GM21717 (cell line): Measurements from ENCODE around the gene S1PR5.
"Not testable (repeated sequence)": the region's sequence is repeated elsewhere in the genome, so short reads cannot be mapped to it uniquely, and the experiment has no call there.

Experiments used
- ATAC-seq: cut with Tn5 transposase; IDR thresholded peaks from one replicate; pipeline ENCODE4 v1.9.1; 2021; ENCODE audit warnings: mild to moderate bottlenecking, moderate library complexity; ENCODE audit not compliant: unreplicated experiment

The S1PR5 gene

GRCh38 chr19:10544753-10545251 lies 27.6 kb upstream of the S1PR5 start:
- ATAC-seq: no peak

DNA sequence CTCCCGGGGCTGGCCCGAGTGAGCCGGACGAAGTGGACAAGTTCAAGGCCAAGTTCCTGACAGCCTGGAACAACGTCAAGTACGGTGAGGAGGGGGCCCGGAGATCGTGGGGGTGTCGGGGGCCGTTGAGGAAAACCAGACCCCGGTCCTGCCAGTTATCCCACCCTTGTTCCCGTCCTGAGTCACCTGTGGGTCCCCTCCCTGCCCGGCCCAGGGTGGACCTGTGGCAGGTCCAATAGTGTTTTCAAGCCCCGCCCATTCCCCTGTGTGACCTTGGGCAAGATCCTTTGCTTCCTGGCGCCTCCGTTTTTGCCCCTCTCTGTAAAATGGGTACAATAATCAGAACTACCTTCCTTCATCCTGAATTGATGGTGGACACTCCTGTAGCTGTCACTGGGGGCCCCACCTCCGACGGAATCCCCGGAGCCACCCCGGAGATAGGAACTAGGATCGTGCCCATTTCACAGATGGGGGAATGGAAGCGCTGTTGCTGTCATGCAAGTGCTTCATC lies 27.1 kb upstream of the S1PR5 start:
- peak; percentile 15 for ATAC-seq

DNA sequence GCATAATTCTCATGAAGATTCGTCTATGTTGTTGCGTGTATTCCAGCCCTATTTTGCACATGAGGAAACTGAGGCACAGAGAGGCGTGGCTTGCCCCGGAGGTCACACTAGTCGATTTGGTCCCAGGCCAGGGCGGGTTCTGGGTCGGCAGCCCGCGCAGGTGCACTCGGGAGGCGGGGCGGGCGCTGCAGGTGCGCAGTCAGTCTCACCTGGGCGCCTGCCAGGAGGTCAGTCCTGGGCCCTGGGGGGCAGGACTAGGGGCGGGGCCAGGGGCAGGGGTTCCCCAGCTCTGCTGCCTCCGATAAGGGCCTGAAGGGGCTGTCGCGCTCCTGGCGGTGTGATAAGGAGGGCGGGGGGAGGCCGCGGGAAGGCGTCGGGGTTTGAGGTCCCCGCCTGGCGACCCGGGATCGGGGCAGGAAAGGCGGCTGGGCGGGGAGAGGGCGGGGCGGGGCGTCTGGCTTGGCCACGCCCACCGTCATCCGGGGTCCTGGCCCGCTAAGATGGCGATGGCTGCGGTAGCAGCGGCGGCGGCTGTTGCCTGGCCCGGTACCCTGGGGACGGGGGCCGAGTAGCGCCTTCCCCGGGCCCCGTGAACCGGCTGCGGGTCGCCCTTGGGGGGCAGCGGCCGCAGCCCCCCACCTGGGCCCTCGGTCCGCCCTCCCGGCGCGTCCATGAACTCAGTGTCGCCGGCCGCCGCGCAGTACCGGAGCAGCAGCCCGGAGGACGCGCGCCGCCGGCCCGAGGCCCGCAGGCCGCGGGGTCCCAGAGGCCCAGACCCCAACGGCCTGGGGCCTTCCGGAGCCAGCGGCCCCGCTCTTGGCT lies 26.4 kb upstream of the S1PR5 start, which contains the start of gene ATG4D:
Gene ATG4D (plus strand): TSS at position 485 of the 822 bp plus-strand sequence. CDS start 187 bp downstream, at position 672.
- peak; percentile 61 for ATAC-seq

GRCh38 chr19:10543059-10543419 lies 25.8 kb upstream of the S1PR5 start:
- ATAC-seq: no peak

DNA sequence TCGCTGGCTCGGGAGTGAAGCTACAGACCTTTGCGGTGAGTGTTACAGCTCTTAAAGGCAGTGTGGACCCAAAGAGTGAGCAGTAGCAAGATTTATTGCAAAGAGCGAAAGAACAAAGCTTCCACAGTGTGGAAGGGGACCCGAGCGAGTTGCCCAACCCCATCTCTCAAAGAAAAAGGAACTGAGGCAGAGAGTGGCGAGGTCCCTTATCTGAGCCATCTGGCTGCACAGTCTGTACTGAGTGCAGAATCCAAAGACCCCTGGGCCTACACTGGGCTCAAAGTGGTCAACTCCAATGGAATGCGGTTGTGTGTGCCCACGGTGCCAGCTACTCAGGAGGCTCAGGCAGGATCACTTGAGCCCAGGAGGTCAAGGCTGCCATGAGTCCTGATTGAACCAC lies 21.8 kb upstream of the S1PR5 start:
- not testable (repeated sequence) for ATAC-seq

GRCh38 chr19:10538204-10538983 lies 21.1 kb upstream of the S1PR5 start:
- ATAC-seq: no peak

GRCh38 chr19:10537668-10538067 lies 20.4 kb upstream of the S1PR5 start:
- ATAC-seq: no peak

GRCh38 chr19:10535613-10536012 lies 18.4 kb upstream of the S1PR5 start:
- no peak for ATAC-seq

- ATAC-seq: no peak
Measured at GRCh38 chr19:10533646-10534386, 16.6 kb upstream of the S1PR5 start.

GRCh38 chr19:10532457-10532856 lies 15.2 kb upstream of the S1PR5 start:
- no peak for ATAC-seq

- ATAC-seq: not testable (repeated sequence)
Measured at GRCh38 chr19:10526887-10527286, 9.6 kb upstream of the S1PR5 start.

- ATAC-seq: no peak
Measured at GRCh38 chr19:10525636-10526035, 8.4 kb upstream of the S1PR5 start.

- no peak for ATAC-seq
Measured at GRCh38 chr19:10523135-10523636, 5.9 kb upstream of the S1PR5 start.

GRCh38 chr19:10521461-10522171 lies 4.4 kb upstream of the S1PR5 start:
- no peak for ATAC-seq

GRCh38 chr19:10520652-10521318 lies 3.5 kb upstream of the S1PR5 start:
- no peak for ATAC-seq

GRCh38 chr19:10519421-10519820 lies 2.2 kb upstream of the S1PR5 start:
- no peak for ATAC-seq

- no peak for ATAC-seq
Measured at GRCh38 chr19:10518444-10519361, 1.5 kb upstream of the S1PR5 start.

DNA sequence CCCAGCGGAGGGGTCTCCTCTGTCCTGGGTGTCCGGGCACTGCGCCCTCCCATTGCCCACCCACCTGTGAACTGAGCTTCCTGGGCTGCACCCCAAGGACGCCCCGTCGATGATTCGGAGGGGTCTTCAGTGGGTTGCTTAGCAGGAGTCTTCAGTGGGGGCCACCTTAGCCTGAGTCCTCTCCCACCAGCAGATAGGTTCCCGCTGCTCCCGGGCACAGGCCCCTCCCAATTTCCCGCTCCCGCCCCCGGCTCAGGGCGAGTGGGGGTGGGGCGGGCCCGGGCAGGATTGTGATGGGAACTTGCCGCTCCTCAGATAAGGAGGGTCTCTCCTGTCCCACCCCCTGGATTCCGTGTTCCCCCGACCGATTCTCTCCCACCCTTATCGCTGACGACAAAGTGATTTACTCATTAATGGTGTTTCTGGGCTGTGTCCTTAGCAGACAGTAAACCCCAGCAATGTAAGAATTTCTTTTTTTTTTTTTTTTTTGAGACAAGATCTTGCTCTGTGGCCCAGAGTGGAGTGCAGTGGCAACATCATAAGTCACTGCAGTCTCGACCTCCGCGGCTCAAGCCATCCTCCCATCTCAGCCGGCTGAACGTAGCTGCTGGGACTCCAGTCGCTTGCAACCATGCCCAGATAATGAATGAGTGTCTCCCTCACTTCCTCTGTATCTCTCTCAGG lies 655 bp upstream of the S1PR5 start:
- no peak for ATAC-seq
